ENCODE results near the gene BMPER.

BMPER gene

GRCh38 chr7:33973231-33974015 is 68.1 kb downstream of the BMPER start:
- no peak for DNase-seq

- no peak for DNase-seq
Measured at GRCh38 chr7:33979300-33979806, 74.0 kb downstream of the BMPER start.

- no peak for DNase-seq
Measured at GRCh38 chr7:33979807-33980355, 74.5 kb downstream of the BMPER start.

- no peak for DNase-seq
Measured at GRCh38 chr7:33981226-33981625, 75.9 kb downstream of the BMPER start.

GRCh38 chr7:33981671-33982424 is 76.5 kb downstream of the BMPER start:
- no peak for DNase-seq

GRCh38 chr7:33982425-33982786 is 77.1 kb downstream of the BMPER start:
- peak in 1 of 2 experiments; percentile 16 for DNase-seq

GRCh38 chr7:33986451-33986850 is 81.1 kb downstream of the BMPER start:
- no peak for DNase-seq

GRCh38 chr7:33986951-33987947 is 81.9 kb downstream of the BMPER start:
- DNase-seq: no peak

GRCh38 chr7:33996899-33997298 is 91.6 kb downstream of the BMPER start:
- DNase-seq: no peak

GRCh38 chr7:33998476-33998875 is 93.1 kb downstream of the BMPER start:
- no peak for DNase-seq

GRCh38 chr7:34011017-34011695 is 105.8 kb downstream of the BMPER start:
- peak; percentile 36 to 56 for DNase-seq

- DNase-seq: no peak
Measured at GRCh38 chr7:34011696-34012095, 106.4 kb downstream of the BMPER start.

GRCh38 chr7:34013421-34013820 is 108.1 kb downstream of the BMPER start:
- DNase-seq: no peak

GRCh38 chr7:34015651-34016050 is 110.3 kb downstream of the BMPER start:
- DNase-seq: no peak

GRCh38 chr7:34016876-34017275 is 111.5 kb downstream of the BMPER start:
- DNase-seq: no peak

GRCh38 chr7:34019301-34019790 is 114.0 kb downstream of the BMPER start:
- no peak for DNase-seq

GRCh38 chr7:34022626-34023025 is 117.3 kb downstream of the BMPER start:
- no peak for DNase-seq

- no peak for DNase-seq
Measured at GRCh38 chr7:34025600-34025999, 120.3 kb downstream of the BMPER start.

GRCh38 chr7:34026481-34027190 is 121.3 kb downstream of the BMPER start:
- DNase-seq: peak in 1 of 2 experiments; percentile 34

- DNase-seq: no peak
Measured at GRCh38 chr7:34031156-34031555, 125.8 kb downstream of the BMPER start.

GRCh38 chr7:34034728-34035127 is 129.4 kb downstream of the BMPER start:
- DNase-seq: no peak
